GM12891 (cell line): ENCODE measurements around the gene PTPRD.

Source experiments
- POLR2A ChIP-seq: IDR thresholded peaks from 2 replicates; pipeline ENCODE4 v1.6.1; 2011; ENCODE audit warnings: low read depth, low read length, control low read depth
- POLR2AphosphoS5 ChIP-seq: IDR thresholded peaks from 2 replicates; pipeline ENCODE4 v1.6.1; 2011; ENCODE audit warnings: low read depth, low read length, control low read depth
- POU2F2 ChIP-seq: IDR thresholded peaks from 2 replicates; pipeline ENCODE4 v1.6.1; 2011; ENCODE audit warnings: low read depth, mild to moderate bottlenecking, control low read depth, low read length, moderate library complexity
- SPI1 ChIP-seq: IDR thresholded peaks from 2 replicates; pipeline ENCODE4 v1.6.1; 2011; ENCODE audit warnings: low read depth, low read length, control low read depth
- TAF1 ChIP-seq: IDR thresholded peaks from 2 replicates; pipeline ENCODE4 v1.6.1; 2011; ENCODE audit warnings: low read depth, low read length, control low read depth

GRCh38 chr9:8655071-8655470, 1957.7 kb downstream of the PTPRD start:
- no peak for TF ChIP-seq POLR2A
- TF ChIP-seq TAF1, result no peak
- no peak for TF ChIP-seq POLR2AphosphoS5
- TF ChIP-seq POU2F2, result no peak
- no peak for TF ChIP-seq SPI1
